ENCODE data around the gene JOSD1. TPM values are rescaled to one million over a fixed set of nuclear protein-coding genes. Genes with fewer than 3 reads are reported as not detected.

The JOSD1 gene
- polyA plus RNA-seq (2013, experiment 1 of 2; ENCODE audit: insufficient read length) = 52.1 TPM
- 48.6 TPM for polyA plus RNA-seq (2013, experiment 2 of 2; ENCODE audit: insufficient read length)

- DNase-seq = peak; percentile 92
Observed at GRCh38 chr22:38700789-38701628, at the start of gene JOSD1. TSS of gene JOSD1 (minus strand) at chr22:38700943. CDS start at chr22:38699987, 956 bp downstream.

- no peak for DNase-seq
Observed at GRCh38 chr22:38750104-38750503, 49.4 kb upstream of the JOSD1 start.

GRCh38 chr22:38748487-38749136, 47.9 kb upstream of the JOSD1 start:
- DNase-seq = no peak

GRCh38 chr22:38745676-38746460, 45.1 kb upstream of the JOSD1 start:
- DNase-seq = no peak

- no peak for DNase-seq
Observed at GRCh38 chr22:38744981-38745380, 44.2 kb upstream of the JOSD1 start.

GRCh38 chr22:38742176-38742942, 41.6 kb upstream of the JOSD1 start:
- no peak for DNase-seq

GRCh38 chr22:38741576-38741975, 40.8 kb upstream of the JOSD1 start:
- DNase-seq = no peak

- DNase-seq = no peak
Observed at GRCh38 chr22:38741166-38741565, 40.4 kb upstream of the JOSD1 start.

GRCh38 chr22:38740754-38741153, 40.0 kb upstream of the JOSD1 start:
- DNase-seq = no peak

- no peak for DNase-seq
Observed at GRCh38 chr22:38740116-38740723, 39.5 kb upstream of the JOSD1 start.

GRCh38 chr22:38739300-38740055, 38.7 kb upstream of the JOSD1 start:
- no peak for DNase-seq

GRCh38 chr22:38738475-38739070, 37.8 kb upstream of the JOSD1 start:
- DNase-seq = no peak

GRCh38 chr22:38737302-38738060, 36.7 kb upstream of the JOSD1 start:
- DNase-seq = peak; percentile 25

- DNase-seq = no peak
Observed at GRCh38 chr22:38736257-38736570, 35.5 kb upstream of the JOSD1 start.

GRCh38 chr22:38735465-38736256, 34.9 kb upstream of the JOSD1 start:
- DNase-seq = no peak

- no peak for DNase-seq
Observed at GRCh38 chr22:38735126-38735464, 34.4 kb upstream of the JOSD1 start.

- DNase-seq = no peak
Observed at GRCh38 chr22:38734421-38735100, 33.8 kb upstream of the JOSD1 start.

- DNase-seq = no peak
Observed at GRCh38 chr22:38733724-38734381, 33.1 kb upstream of the JOSD1 start.
